Neural cell (in vitro differentiated cells): ENCODE measurements around the gene CPZ. TPM values are rescaled to one million over a fixed set of nuclear protein-coding genes. Genes with fewer than 3 reads are reported as not detected.

Experiments used
- H2AFZ ChIP-seq: fragments of 200-600, 300-800 bp; sonication (generic), shearing (Covaris generic); 2 replicates; pipeline ENCODE4 v1.6.0; 2014; ENCODE audit warnings: low read depth, mild to moderate bottlenecking, antibody characterized with exemption, low read length, moderate library complexity
- H3F3A ChIP-seq: fragments of 200-600 bp; shearing (Covaris generic); 2 replicates; pipeline ENCODE4 v1.6.1; 2016; ENCODE audit warnings: mild to moderate bottlenecking, moderate library complexity, mixed read lengths, antibody characterized with exemption, low read length; ENCODE audit not compliant: insufficient read depth, poor library complexity, severe bottlenecking
- H3K27ac ChIP-seq: fragments of 200-600, 300-800 bp; sonication (generic), shearing (Covaris generic); 2 replicates; pipeline ENCODE4 v1.5.1; 2014; ENCODE audit warnings: mild to moderate bottlenecking, low read length, moderate library complexity
- H3K27me3 ChIP-seq: fragments of 300-800, 200-600 bp; sonication (generic), shearing (Covaris generic); 2 replicates; pipeline ENCODE4 v1.6.0; 2014; ENCODE audit warnings: mild to moderate bottlenecking, low read depth, low read length, moderate library complexity; ENCODE audit not compliant: insufficient read depth
- H3K36me3 ChIP-seq: fragments of 300-800, 200-600 bp; sonication (generic), shearing (Covaris generic); 2 replicates; pipeline ENCODE4 v1.5.1; 2014; ENCODE audit warnings: mild to moderate bottlenecking, antibody characterized with exemption, low read length, moderate library complexity; ENCODE audit not compliant: insufficient read depth
- H3K4me2 ChIP-seq: fragments of 300-800, 200-600 bp; sonication (generic), shearing (Covaris generic); 2 replicates; pipeline ENCODE4 v1.6.0; 2014; ENCODE audit warnings: mild to moderate bottlenecking, low read length
- H3K4me3 ChIP-seq: fragments of 300-800, 200-600 bp; sonication (generic), shearing (Covaris generic); 2 replicates; pipeline ENCODE4 v1.5.1; 2014; ENCODE audit warnings: mild to moderate bottlenecking, low read length, moderate library complexity
- H3K79me2 ChIP-seq: fragments of 200-600 bp; shearing (Covaris generic); replicated peaks from 2 replicates; pipeline ENCODE4 v1.6.0; 2014; ENCODE audit warnings: mild to moderate bottlenecking, low read length, moderate library complexity; ENCODE audit not compliant: insufficient read depth
- H3K9ac ChIP-seq: fragments of 300-800, 200-600 bp; sonication (generic), shearing (Covaris generic); 2 replicates; pipeline ENCODE4 v1.6.1; 2016; ENCODE audit warnings: mild to moderate bottlenecking, low read length, mixed read lengths
- H3K9me2 ChIP-seq: fragments of 200-600 bp; shearing (Covaris generic); 2 replicates; pipeline ENCODE4 v1.6.1; 2016; ENCODE audit warnings: mild to moderate bottlenecking, low read length, mixed read lengths; ENCODE audit not compliant: insufficient read depth
- H3K9me3 ChIP-seq: fragments of 200-600, 300-800 bp; sonication (generic), shearing (Covaris generic); 2 replicates; pipeline ENCODE4 v1.6.1; 2016; ENCODE audit warnings: mild to moderate bottlenecking, mixed run types, low read length, moderate library complexity, mixed read lengths
- H4K20me1 ChIP-seq: fragments of 200-600 bp; shearing (Covaris generic); 2 replicates; pipeline ENCODE4 v1.6.1; 2016; ENCODE audit warnings: mild to moderate bottlenecking, mixed run types; ENCODE audit not compliant: insufficient read depth
- CTCF ChIP-seq: fragments of 450-650 bp; IDR thresholded peaks from 2 replicates; pipeline ENCODE4 v1.5.1; 2014; ENCODE audit warnings: antibody characterized with exemption, mild to moderate bottlenecking, moderate library complexity; ENCODE audit not compliant: poor library complexity, severe bottlenecking
- EP300 ChIP-seq: fragments of 450-650 bp; conservative IDR thresholded peaks from 2 replicates; pipeline ENCODE4 v1.6.1; 2014; ENCODE audit warnings: antibody characterized with exemption, mild to moderate bottlenecking, moderate library complexity; ENCODE audit not compliant: poor library complexity, severe bottlenecking
- EZH2 ChIP-seq: fragments of 200-600, 300-800 bp; shearing (Covaris generic), sonication (generic); IDR thresholded peaks from 2 replicates; pipeline ENCODE4 v1.6.1; 2014; ENCODE audit warnings: antibody characterized with exemption, low read length, borderline replicate concordance, mild to moderate bottlenecking; ENCODE audit not compliant: insufficient read depth, poor library complexity, severe bottlenecking
- MXI1 ChIP-seq: fragments of 450-650 bp; conservative IDR thresholded peaks from 2 replicates; pipeline ENCODE4 v1.6.1; 2014; ENCODE audit warnings: antibody characterized with exemption, mild to moderate bottlenecking; ENCODE audit not compliant: poor library complexity, severe bottlenecking
- POLR2AphosphoS5 ChIP-seq: IDR thresholded peaks from 2 replicates; pipeline ENCODE4 v1.6.1; 2012
- RAD21 ChIP-seq: fragments of 450-650 bp; conservative IDR thresholded peaks from 2 replicates; pipeline ENCODE4 v1.6.1; 2014; ENCODE audit warnings: antibody characterized with exemption, mild to moderate bottlenecking, moderate library complexity
- REST ChIP-seq: IDR thresholded peaks from 2 replicates; pipeline ENCODE4 v1.6.1; 2012; ENCODE audit warnings: borderline replicate concordance
- SMC3 ChIP-seq: fragments of 450-650 bp; conservative IDR thresholded peaks from 2 replicates; pipeline ENCODE4 v1.6.1; 2014; ENCODE audit warnings: antibody characterized with exemption, mild to moderate bottlenecking, moderate library complexity; ENCODE audit not compliant: poor library complexity
- TAF1 ChIP-seq: IDR thresholded peaks from 2 replicates; pipeline ENCODE4 v1.6.1; 2012; ENCODE audit warnings: low read depth
- polyA plus RNA-seq: library from polyadenylated mRNA; depleted of rRNA; stranded (reverse); fragments of >200 nt; gene quantifications from 2 replicates; pipeline ENCODE4 v1.2.3, GENCODE V29; 2014

CPZ gene
- polyA plus RNA-seq, 1 donor from 2014 or later = not detected

- no peak for TF ChIP-seq MXI1
- TF ChIP-seq EZH2 = no peak
These were observed 4.8 kb downstream of the CPZ start (continued) for GRCh38 chr4:8597319-8597718.

GRCh38 chr4:8597791-8598190, 5.2 kb downstream of the CPZ start:
- H3K36me3 ChIP-seq = no peaks in the 10 kb centered on the region
- H3K79me2 ChIP-seq = no peaks in the 10 kb centered on the region
- H3K4me2 ChIP-seq = no peak overlapping the region
- no peaks in the 10 kb centered on the region for H4K20me1 ChIP-seq
- H3K9ac ChIP-seq = no peak overlapping the region
- H3K4me3 ChIP-seq = no peak overlapping the region
- H3K9me3 ChIP-seq = no peaks in the 10 kb centered on the region
- TF ChIP-seq MXI1 (no peak), EP300 (no peak)
- no peaks in the 10 kb centered on the region for H3K9me2 ChIP-seq
- no peak overlapping the region for H3K27ac ChIP-seq
- peaks cover 16% of the 10 kb centered on the region for H3K27me3 ChIP-seq
- H2AFZ ChIP-seq = no peak overlapping the region
- no peaks in the 10 kb centered on the region for H3F3A ChIP-seq

GRCh38 chr4:8598391-8599090, 6.0 kb downstream of the CPZ start:
- no peak overlapping the region for H3K27ac ChIP-seq
- H3K4me2 ChIP-seq = no peak overlapping the region
- H3K27me3 ChIP-seq = peaks cover 9% of the 10 kb centered on the region
- H3K36me3 ChIP-seq = no peaks in the 10 kb centered on the region
- no peaks in the 10 kb centered on the region for H3F3A ChIP-seq
- TF ChIP-seq SMC3 = no peak
- TF ChIP-seq MXI1 = no peak
- TF ChIP-seq REST = no peak
- TF ChIP-seq EP300 = no peak
- TF ChIP-seq EZH2 = no peak
- no peak for TF ChIP-seq TAF1
- no peak for TF ChIP-seq CTCF
- no peak for TF ChIP-seq RAD21
- TF ChIP-seq POLR2AphosphoS5 = no peak
- no peaks in the 10 kb centered on the region for H3K79me2 ChIP-seq
- no peaks in the 10 kb centered on the region for H4K20me1 ChIP-seq
- no peak overlapping the region for H3K9ac ChIP-seq
- no peak overlapping the region for H2AFZ ChIP-seq
- no peak overlapping the region for H3K4me3 ChIP-seq
- H3K9me3 ChIP-seq = no peaks in the 10 kb centered on the region
- H3K9me2 ChIP-seq = no peaks in the 10 kb centered on the region
